Tibial nerve (tissue), 4 donors: ENCODE data around the gene RTN4. TPM values are rescaled to one million over a fixed set of nuclear protein-coding genes. Genes with fewer than 3 reads are reported as not detected.
"Not testable (repeated sequence)": the region's sequence is repeated elsewhere in the genome, so short reads cannot be mapped to it uniquely, and the experiment has no call there.

ENCODE experiments used
- DNase-seq, 2 donors: peaks; one replicate each; pipeline ENCODE4 v3.0.0-alpha.2; 2019; ENCODE audit warnings: low spot score in 2 of 2
- H3K27ac ChIP-seq, 4 donors: fragments of 200-600 bp; sonication (generic) in 3 of 4; one replicate each; pipeline ENCODE4 v1.5.1; 2017 to 2019; ENCODE audit warnings: mild to moderate bottlenecking in 1 of 4
- H3K27me3 ChIP-seq, 2 donors: fragments of 200-600 bp; sonication (generic) in 1 of 2; one replicate each; pipeline versions ENCODE4 v1.5.1 to v1.6.0; 2017 to 2019
- H3K36me3 ChIP-seq, 3 donors: fragments of 200-600 bp; sonication (generic); one replicate each; pipeline ENCODE4 v1.5.1; 2018 to 2019
- H3K4me1 ChIP-seq, 4 donors: fragments of 200-600 bp; sonication (generic) in 3 of 4; one replicate each; pipeline ENCODE4 v1.5.1; 2017 to 2019
- H3K4me3 ChIP-seq, 4 donors: fragments of 200-600 bp; sonication (generic) in 3 of 4; one replicate each; pipeline ENCODE4 v1.5.1; 2017 to 2019; ENCODE audit warnings: mild to moderate bottlenecking in 1 of 4, moderate library complexity in 1 of 4
- H3K9me3 ChIP-seq, 4 donors: fragments of 200-600 bp; sonication (generic) in 3 of 4; one replicate each; pipeline ENCODE4 v1.5.1; 2017 to 2019
- EP300 ChIP-seq, 2 donors: sonication (generic); formaldehyde crosslinking; IDR thresholded peaks; one replicate each; pipeline ENCODE4 v1.6.1; 2017; ENCODE audit warnings: antibody characterized with exemption in 2 of 2, mild to moderate bottlenecking in 1 of 2
- POLR2A ChIP-seq, 2 donors: fragments of 450-650 bp; IDR thresholded peaks; one replicate each; pipeline ENCODE4 v1.6.1; 2017; ENCODE audit warnings: antibody characterized with exemption in 2 of 2, mild to moderate bottlenecking in 2 of 2, moderate library complexity in 2 of 2
- WGBS, 2 donors: methylation state at CpG; one replicate each; pipeline ENCODE4 v1.1.5; 2018; 5-methylcytosine and 5-hydroxymethylcytosine counted together
- total RNA-seq, 4 donors: library from RNA; depleted of rRNA; stranded (reverse); fragments of >200 nt; gene quantifications; one replicate each; pipeline ENCODE4 v1.1.0, GENCODE V29; 2016
- TF ChIP-seq, protein P1 (sequence below), 5 experiments: fragments of 200-600 bp in 3 of 5; fragments of 450-650 bp in 2 of 5; sonication (generic) in 3 of 5; IDR thresholded peaks; one replicate each; pipeline ENCODE4 v1.5.1; 2016 to 2019; ENCODE audit warnings: antibody characterized with exemption in 5 of 5, mild to moderate bottlenecking in 3 of 5, moderate library complexity in 2 of 5

The RTN4 gene
- total RNA-seq, 4 donors from 2014 or later: 232 to 245 (median 243) TPM

- 92 to 94% methylated on average over 3 of the region's 3 CpGs for WGBS, 2 donors
- no peak overlapping the region for H3K27ac ChIP-seq
- H3K4me3 ChIP-seq: no peak overlapping the region
- H3K36me3 ChIP-seq: peaks cover 0 to 13% (median 0%) of the 10 kb centered on the region in 3 donors
- H3K4me1 ChIP-seq: peaks cover 0 to 3% (median 0%) of the 10 kb centered on the region in 4 donors
- no peaks in the 10 kb centered on the region for H3K9me3 ChIP-seq
- no peaks in the 10 kb centered on the region for H3K27me3 ChIP-seq
- no peak for DNase-seq
- TF ChIP-seq EP300 (IDR thresholded peaks at IDR 0.05): no peak
- TF ChIP-seq, protein P1, sequence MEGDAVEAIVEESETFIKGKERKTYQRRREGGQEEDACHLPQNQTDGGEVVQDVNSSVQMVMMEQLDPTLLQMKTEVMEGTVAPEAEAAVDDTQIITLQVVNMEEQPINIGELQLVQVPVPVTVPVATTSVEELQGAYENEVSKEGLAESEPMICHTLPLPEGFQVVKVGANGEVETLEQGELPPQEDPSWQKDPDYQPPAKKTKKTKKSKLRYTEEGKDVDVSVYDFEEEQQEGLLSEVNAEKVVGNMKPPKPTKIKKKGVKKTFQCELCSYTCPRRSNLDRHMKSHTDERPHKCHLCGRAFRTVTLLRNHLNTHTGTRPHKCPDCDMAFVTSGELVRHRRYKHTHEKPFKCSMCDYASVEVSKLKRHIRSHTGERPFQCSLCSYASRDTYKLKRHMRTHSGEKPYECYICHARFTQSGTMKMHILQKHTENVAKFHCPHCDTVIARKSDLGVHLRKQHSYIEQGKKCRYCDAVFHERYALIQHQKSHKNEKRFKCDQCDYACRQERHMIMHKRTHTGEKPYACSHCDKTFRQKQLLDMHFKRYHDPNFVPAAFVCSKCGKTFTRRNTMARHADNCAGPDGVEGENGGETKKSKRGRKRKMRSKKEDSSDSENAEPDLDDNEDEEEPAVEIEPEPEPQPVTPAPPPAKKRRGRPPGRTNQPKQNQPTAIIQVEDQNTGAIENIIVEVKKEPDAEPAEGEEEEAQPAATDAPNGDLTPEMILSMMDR (IDR thresholded peaks at IDR 0.05): no peak
Observed at GRCh38 chr2:55057474-55057873, 7.2 kb upstream of the RTN4 start.

DNA sequence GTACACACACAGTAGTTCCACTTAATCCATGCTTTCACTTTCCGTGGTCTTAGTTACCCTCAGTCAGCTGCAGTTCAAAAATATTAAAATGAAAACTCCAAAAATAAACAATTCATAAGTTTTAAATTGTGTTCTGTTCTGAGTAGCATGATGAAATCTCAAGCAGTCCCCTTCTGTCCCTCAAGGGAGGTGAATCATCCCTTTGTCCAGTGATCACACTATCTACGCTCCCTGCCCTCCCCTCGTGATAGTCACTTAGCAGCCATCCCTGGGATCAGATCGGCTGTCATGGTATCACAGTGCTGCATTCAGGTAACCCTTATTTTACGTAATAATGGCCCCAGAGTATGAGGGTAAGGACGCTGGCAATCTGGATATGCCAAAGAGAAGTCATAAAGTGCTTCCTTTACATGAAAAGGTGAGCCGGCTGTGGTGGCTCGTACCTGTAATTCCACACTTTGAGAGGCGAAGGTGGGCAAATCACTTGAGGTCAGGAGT, 5.8 kb upstream of the RTN4 start:
- H3K9me3 ChIP-seq: no peaks in the 10 kb centered on the region
- H3K27ac ChIP-seq: no peak overlapping the region
- DNase-seq: peak in 1 of 2 donors; percentile 51
- H3K4me1 ChIP-seq: peaks cover 0 to 17% (median 9%) of the 10 kb centered on the region in 4 donors
- H3K27me3 ChIP-seq: no peaks in the 10 kb centered on the region
- no peak for TF ChIP-seq POLR2A (IDR thresholded peaks at IDR 0.05)
- peak in 1 of 2 donors; percentile 23 for TF ChIP-seq EP300 (IDR thresholded peaks at IDR 0.05)
- TF ChIP-seq, protein P1 (IDR thresholded peaks at IDR 0.05): no peak
- 73 to 79% methylated on average over 9 of the region's 9 CpGs for WGBS, 2 donors
- peaks cover 0 to 13% (median 0%) of the 10 kb centered on the region in 3 donors for H3K36me3 ChIP-seq
- H3K4me3 ChIP-seq: no peak overlapping the region

DNA sequence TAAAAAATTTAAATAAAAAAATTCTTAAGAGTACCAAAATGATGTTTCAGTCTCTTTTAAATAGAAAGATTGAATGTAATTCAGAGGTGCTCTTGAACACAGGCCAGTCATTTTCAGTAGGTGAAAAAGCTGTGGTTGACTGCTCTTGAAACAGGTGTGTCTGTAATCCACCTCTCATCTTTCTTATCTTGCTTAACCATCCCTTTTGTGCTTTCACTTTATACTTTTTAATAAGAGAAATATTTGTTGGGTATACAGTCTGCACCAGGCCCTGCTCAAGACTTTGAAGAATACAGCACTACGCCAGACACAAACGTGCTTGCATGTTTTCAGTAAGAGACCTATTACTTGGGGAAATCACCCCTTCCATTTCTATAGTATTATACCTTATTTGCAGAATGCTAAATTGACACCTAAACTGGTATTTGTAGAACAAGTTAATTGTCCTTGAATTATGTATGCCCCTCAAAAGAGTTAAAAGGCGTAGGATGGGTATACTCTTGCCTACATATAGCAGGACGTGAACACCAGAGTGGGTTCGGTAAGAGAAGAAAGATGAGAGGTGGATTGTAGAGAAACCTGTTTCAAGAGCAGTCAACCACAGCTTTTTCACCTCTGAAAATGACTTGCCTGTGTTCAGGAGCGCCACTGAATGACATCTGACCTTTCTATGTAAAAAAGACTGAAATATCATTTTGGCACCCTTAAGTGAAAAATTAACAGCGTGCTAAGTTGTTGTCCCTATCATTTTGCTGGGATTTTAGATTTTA, 4.0 kb upstream of the RTN4 start:
- no peaks in the 10 kb centered on the region for H3K27me3 ChIP-seq
- no peaks in the 10 kb centered on the region for H3K36me3 ChIP-seq
- 93 to 97% methylated on average over 7 of the region's 7 CpGs for WGBS, 2 donors
- H3K4me3 ChIP-seq: no peak overlapping the region
- no peaks in the 10 kb centered on the region for H3K9me3 ChIP-seq
- no peak for DNase-seq
- TF ChIP-seq POLR2A (IDR thresholded peaks at IDR 0.05): no peak
- no peak for TF ChIP-seq EP300 (IDR thresholded peaks at IDR 0.05)
- TF ChIP-seq, protein P1 (IDR thresholded peaks at IDR 0.05): no peak
- peaks cover 0 to 17% (median 9%) of the 10 kb centered on the region in 4 donors for H3K4me1 ChIP-seq
- H3K27ac ChIP-seq: no peak overlapping the region

- not testable (repeated sequence) for DNase-seq, H3K27me3 ChIP-seq
- WGBS, 2 donors: 73 to 86% methylated on average over 4 of the region's 4 CpGs
Observed at GRCh38 chr2:55053225-55053624, 3.0 kb upstream of the RTN4 start.

GRCh38 chr2:55052129-55053061, 2.1 kb upstream of the RTN4 start:
- Histone ChIP-seq H3K4me1 (peaks cover 0 to 22% (median 13%) of the 10 kb centered on the region in 4 donors), H3K4me3 (peak overlapping the region in 1 of 4 donors; percentile 1), H3K36me3 (no peaks in the 10 kb centered on the region), H3K9me3 (no peaks in the 10 kb centered on the region), H3K27ac (peak overlapping the region in 2 of 4 donors; percentile 98 to 99), H3K27me3 (no peaks in the 10 kb centered on the region)
- TF ChIP-seq POLR2A (IDR thresholded peaks at IDR 0.05) (no peak), EP300 (IDR thresholded peaks at IDR 0.05) (no peak)
- TF ChIP-seq, protein P1 (IDR thresholded peaks at IDR 0.05): no peak
- 66 to 69% methylated on average over 7 of the region's 7 CpGs for WGBS, 2 donors
- no peak for DNase-seq

More at GRCh38 chr2:55053225-55053624, 3.0 kb upstream of the RTN4 start:
- H3K9me3 ChIP-seq, H3K27ac ChIP-seq, H3K4me3 ChIP-seq, H3K36me3 ChIP-seq: not testable (repeated sequence)
- peaks cover 0 to 17% (median 9%) of the 10 kb centered on the region in 4 donors for H3K4me1 ChIP-seq
